ENCODE measurements around the gene MBOAT1.

GRCh38 chr6:20169786-20170185, 42.5 kb downstream of the MBOAT1 start:
- no peak for TF ChIP-seq PBX3 (IDR thresholded peaks at IDR 0.05)
- TF ChIP-seq CTCF (IDR thresholded peaks at IDR 0.05), result no peak

Measured in SK-N-SH (cell line).